ENCODE results near the gene GMDS. TPM values are rescaled to one million over a fixed set of nuclear protein-coding genes. Genes with fewer than 3 reads are reported as not detected.

GMDS gene
- total RNA-seq, 1 experiment from 2014 or later: 35.0 TPM

DNA sequence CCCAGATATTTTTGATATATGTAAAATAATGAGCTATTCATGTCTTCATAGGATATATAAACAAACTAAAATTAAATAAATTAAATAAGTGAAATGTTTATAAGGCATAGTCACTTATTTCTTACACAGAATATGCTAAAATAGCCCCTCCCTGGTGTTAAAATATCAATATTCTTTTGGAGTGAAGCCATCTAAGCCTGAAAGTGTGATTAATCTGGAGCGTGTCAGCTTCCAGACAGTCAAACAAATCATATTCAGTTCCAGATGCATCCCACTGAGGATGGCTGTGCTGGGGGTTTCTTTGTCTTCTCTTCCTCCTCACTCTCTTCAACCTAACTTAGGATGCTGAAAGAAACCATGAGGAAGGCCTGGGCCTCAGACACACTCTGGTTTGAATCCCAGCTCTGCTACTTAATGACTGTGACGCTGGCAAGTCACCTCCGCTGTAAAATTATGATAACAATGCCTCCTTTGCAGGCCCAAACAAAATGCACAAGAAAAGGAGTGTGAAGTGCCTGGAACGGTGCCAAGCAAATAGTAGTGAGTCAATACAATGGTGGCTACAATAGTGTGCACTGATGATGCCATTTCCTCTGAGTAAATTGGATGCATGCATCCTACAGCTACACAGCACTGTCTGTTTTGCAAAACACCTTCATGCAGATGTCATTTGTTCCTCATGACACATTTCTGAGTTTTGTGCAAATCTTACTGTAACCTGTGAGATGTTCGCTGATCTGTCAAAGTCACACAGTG lies 474.3 kb downstream of the GMDS start:
- Mint-ChIP-seq H3K27me3 (ENCODE audit: low read depth) (no peaks in the 10 kb centered on the region), H3K4me1 (peaks cover 5% of the 10 kb centered on the region), H3K9me3 (no peaks in the 10 kb centered on the region), H3K27ac (no peak overlapping the region), H3K36me3 (no peaks in the 10 kb centered on the region), H3K4me3 (no peak overlapping the region)
- CTCF ChIA-PET: no interaction called here
- no peak for ATAC-seq
- no peak for TF ChIP-seq ZNF671 (CRISPR knock-in tag; IDR thresholded peaks at IDR 0.05)
- TF ChIP-seq, protein P1, sequence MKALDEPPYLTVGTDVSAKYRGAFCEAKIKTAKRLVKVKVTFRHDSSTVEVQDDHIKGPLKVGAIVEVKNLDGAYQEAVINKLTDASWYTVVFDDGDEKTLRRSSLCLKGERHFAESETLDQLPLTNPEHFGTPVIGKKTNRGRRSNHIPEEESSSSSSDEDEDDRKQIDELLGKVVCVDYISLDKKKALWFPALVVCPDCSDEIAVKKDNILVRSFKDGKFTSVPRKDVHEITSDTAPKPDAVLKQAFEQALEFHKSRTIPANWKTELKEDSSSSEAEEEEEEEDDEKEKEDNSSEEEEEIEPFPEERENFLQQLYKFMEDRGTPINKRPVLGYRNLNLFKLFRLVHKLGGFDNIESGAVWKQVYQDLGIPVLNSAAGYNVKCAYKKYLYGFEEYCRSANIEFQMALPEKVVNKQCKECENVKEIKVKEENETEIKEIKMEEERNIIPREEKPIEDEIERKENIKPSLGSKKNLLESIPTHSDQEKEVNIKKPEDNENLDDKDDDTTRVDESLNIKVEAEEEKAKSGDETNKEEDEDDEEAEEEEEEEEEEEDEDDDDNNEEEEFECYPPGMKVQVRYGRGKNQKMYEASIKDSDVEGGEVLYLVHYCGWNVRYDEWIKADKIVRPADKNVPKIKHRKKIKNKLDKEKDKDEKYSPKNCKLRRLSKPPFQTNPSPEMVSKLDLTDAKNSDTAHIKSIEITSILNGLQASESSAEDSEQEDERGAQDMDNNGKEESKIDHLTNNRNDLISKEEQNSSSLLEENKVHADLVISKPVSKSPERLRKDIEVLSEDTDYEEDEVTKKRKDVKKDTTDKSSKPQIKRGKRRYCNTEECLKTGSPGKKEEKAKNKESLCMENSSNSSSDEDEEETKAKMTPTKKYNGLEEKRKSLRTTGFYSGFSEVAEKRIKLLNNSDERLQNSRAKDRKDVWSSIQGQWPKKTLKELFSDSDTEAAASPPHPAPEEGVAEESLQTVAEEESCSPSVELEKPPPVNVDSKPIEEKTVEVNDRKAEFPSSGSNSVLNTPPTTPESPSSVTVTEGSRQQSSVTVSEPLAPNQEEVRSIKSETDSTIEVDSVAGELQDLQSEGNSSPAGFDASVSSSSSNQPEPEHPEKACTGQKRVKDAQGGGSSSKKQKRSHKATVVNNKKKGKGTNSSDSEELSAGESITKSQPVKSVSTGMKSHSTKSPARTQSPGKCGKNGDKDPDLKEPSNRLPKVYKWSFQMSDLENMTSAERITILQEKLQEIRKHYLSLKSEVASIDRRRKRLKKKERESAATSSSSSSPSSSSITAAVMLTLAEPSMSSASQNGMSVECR (CRISPR knock-in tag; IDR thresholded peaks at IDR 0.05; ENCODE audit: borderline replicate concordance): no peak
- POLR2A ChIA-PET: no interaction called here
- DNase-seq (ENCODE audit: low spot score): no peak

DNA sequence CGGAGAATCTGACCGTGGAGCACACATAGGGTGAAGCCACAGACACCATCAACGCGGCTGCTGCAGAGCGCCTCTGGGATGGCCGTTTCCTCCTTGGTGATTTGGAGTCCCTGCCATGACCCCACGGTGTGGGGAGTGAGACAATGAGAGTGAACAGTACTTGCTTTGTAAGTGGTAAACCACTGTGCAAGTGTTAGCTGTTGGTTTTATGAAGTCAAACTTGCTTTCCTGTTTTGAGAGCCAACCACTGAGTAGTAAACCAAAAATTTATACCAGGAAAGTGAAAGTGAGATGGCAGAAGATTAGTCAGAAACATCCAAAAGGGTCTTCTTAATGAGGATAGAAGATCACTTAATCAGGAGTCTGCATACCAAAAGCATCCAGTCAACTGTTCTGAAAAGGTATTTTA lies 475.0 kb downstream of the GMDS start:
- Mint-ChIP-seq H3K36me3 (no peaks in the 10 kb centered on the region), H3K9me3 (no peaks in the 10 kb centered on the region), H3K4me3 (no peak overlapping the region), H3K27ac (no peak overlapping the region), H3K4me1 (peaks cover 5% of the 10 kb centered on the region), H3K27me3 (ENCODE audit: low read depth) (no peaks in the 10 kb centered on the region)
- no peak for DNase-seq (ENCODE audit: low spot score)
- ChIA-PET CTCF (no interaction called here), POLR2A (no interaction called here)
- no peak for ATAC-seq
- no peak for TF ChIP-seq NFYB (CRISPR knock-in tag; conservative IDR thresholded peaks at IDR 0.05; ENCODE audit: low read depth)
- TF ChIP-seq ZNF263 (CRISPR knock-in tag; IDR thresholded peaks at IDR 0.05; ENCODE audit: low read depth): no peak
- no peak for TF ChIP-seq CREM (CRISPR knock-in tag; IDR thresholded peaks at IDR 0.05)
- TF ChIP-seq SMAD4 (CRISPR knock-in tag; IDR thresholded peaks at IDR 0.05): no peak
- TF ChIP-seq, protein P2, sequence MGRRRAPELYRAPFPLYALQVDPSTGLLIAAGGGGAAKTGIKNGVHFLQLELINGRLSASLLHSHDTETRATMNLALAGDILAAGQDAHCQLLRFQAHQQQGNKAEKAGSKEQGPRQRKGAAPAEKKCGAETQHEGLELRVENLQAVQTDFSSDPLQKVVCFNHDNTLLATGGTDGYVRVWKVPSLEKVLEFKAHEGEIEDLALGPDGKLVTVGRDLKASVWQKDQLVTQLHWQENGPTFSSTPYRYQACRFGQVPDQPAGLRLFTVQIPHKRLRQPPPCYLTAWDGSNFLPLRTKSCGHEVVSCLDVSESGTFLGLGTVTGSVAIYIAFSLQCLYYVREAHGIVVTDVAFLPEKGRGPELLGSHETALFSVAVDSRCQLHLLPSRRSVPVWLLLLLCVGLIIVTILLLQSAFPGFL (CRISPR knock-in tag; IDR thresholded peaks at IDR 0.05; ENCODE audit: borderline replicate concordance): no peak
- TF ChIP-seq FOXJ3 (CRISPR knock-in tag; IDR thresholded peaks at IDR 0.05; ENCODE audit: borderline replicate concordance): no peak
- TF ChIP-seq ZNF671 (CRISPR knock-in tag; IDR thresholded peaks at IDR 0.05): no peak
- TF ChIP-seq NR2C2 (CRISPR knock-in tag; IDR thresholded peaks at IDR 0.05): no peak

DNA sequence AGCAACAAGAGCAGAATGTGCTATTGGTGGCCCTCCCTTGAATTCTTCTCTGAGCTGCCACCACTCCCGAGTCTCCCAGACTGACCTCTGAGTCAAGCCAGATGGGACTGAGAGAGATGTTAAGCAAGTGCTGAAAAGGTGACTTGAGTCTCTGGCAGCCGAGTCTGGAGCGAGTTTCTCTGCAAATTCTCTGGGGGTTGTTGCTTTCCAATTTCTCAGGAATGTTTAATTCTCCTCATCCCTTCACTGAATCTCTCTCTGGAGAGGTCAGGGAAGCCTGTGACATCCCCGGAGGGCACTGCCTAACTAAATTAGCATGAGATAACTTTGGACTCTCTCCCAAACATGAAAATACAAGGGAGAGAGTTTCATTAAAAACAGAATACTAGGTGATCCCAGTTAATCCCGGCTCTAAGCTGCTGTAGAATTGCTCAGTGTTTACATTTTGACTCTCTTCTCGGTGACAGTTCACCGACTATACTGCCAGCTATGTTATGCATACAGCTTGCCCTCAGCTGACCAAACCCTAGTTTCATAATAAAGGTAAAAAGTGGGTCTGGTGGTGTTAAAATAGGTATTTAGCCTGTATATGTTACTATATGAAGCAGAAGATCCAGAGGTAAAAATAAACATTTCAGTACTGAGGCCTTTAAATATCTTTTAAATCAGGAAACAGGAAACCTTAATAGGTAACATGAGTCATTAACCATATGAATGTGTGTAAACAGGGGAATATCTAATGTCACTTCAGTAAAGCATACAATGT lies 477.7 kb downstream of the GMDS start:
- TF ChIP-seq, protein P3, sequence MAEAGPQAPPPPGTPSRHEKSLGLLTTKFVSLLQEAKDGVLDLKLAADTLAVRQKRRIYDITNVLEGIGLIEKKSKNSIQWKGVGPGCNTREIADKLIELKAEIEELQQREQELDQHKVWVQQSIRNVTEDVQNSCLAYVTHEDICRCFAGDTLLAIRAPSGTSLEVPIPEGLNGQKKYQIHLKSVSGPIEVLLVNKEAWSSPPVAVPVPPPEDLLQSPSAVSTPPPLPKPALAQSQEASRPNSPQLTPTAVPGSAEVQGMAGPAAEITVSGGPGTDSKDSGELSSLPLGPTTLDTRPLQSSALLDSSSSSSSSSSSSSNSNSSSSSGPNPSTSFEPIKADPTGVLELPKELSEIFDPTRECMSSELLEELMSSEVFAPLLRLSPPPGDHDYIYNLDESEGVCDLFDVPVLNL (CRISPR knock-in tag; IDR thresholded peaks at IDR 0.05; ENCODE audit: borderline replicate concordance, low read depth): no peak
- TF ChIP-seq, protein P4, sequence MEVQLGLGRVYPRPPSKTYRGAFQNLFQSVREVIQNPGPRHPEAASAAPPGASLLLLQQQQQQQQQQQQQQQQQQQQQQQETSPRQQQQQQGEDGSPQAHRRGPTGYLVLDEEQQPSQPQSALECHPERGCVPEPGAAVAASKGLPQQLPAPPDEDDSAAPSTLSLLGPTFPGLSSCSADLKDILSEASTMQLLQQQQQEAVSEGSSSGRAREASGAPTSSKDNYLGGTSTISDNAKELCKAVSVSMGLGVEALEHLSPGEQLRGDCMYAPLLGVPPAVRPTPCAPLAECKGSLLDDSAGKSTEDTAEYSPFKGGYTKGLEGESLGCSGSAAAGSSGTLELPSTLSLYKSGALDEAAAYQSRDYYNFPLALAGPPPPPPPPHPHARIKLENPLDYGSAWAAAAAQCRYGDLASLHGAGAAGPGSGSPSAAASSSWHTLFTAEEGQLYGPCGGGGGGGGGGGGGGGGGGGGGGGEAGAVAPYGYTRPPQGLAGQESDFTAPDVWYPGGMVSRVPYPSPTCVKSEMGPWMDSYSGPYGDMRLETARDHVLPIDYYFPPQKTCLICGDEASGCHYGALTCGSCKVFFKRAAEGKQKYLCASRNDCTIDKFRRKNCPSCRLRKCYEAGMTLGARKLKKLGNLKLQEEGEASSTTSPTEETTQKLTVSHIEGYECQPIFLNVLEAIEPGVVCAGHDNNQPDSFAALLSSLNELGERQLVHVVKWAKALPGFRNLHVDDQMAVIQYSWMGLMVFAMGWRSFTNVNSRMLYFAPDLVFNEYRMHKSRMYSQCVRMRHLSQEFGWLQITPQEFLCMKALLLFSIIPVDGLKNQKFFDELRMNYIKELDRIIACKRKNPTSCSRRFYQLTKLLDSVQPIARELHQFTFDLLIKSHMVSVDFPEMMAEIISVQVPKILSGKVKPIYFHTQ (CRISPR knock-in tag; IDR thresholded peaks at IDR 0.05): no peak
- no peak for TF ChIP-seq FOXK1 (CRISPR knock-in tag; IDR thresholded peaks at IDR 0.05)
- TF ChIP-seq TEAD1 (CRISPR knock-in tag; IDR thresholded peaks at IDR 0.05): no peak
- TF ChIP-seq RORB (CRISPR knock-in tag; IDR thresholded peaks at IDR 0.05): no peak
- no peak for TF ChIP-seq SMAD4 (CRISPR knock-in tag; IDR thresholded peaks at IDR 0.05)
- TF ChIP-seq GTF2I (CRISPR knock-in tag; conservative IDR thresholded peaks at IDR 0.05): no peak
- TF ChIP-seq, protein P5, sequence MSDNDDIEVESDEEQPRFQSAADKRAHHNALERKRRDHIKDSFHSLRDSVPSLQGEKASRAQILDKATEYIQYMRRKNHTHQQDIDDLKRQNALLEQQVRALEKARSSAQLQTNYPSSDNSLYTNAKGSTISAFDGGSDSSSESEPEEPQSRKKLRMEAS (CRISPR knock-in tag; IDR thresholded peaks at IDR 0.05): no peak
- TF ChIP-seq, protein P6, sequence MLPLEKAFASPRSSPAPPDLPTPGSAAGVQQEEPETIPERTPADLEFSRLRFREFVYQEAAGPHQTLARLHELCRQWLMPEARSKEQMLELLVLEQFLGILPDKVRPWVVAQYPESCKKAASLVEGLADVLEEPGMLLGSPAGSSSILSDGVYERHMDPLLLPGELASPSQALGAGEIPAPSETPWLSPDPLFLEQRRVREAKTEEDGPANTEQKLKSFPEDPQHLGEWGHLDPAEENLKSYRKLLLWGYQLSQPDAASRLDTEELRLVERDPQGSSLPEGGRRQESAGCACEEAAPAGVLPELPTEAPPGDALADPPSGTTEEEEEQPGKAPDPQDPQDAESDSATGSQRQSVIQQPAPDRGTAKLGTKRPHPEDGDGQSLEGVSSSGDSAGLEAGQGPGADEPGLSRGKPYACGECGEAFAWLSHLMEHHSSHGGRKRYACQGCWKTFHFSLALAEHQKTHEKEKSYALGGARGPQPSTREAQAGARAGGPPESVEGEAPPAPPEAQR (CRISPR knock-in tag; IDR thresholded peaks at IDR 0.05): no peak
- TF ChIP-seq GRHL2 (CRISPR knock-in tag; IDR thresholded peaks at IDR 0.05; ENCODE audit: insufficient replicate concordance, severe bottlenecking): no peak
- POLR2A ChIA-PET: interaction anchor here (0.6 kb wide), 1 partner anchor 1359 kb away, joined by 3 read pairs; no protein-coding TSS in a partner anchor
- no peak for ATAC-seq
- Mint-ChIP-seq H3K4me1 (peaks cover 9% of the 10 kb centered on the region), H3K36me3 (no peaks in the 10 kb centered on the region), H3K9me3 (no peaks in the 10 kb centered on the region), H3K27ac (no peak overlapping the region; the same call in 1 of the 2 replicates), H3K4me3 (no peak overlapping the region), H3K27me3 (ENCODE audit: low read depth) (no peaks in the 10 kb centered on the region)
- no peak for DNase-seq (ENCODE audit: low spot score)
- CTCF ChIA-PET: interaction anchor here (1.2 kb wide), 1 partner anchor 244 kb away, joined by 4 read pairs; no protein-coding TSS in a partner anchor

Measured in WTC11 (cell line).